ENCODE data around the gene MRI1. TPM values are rescaled to one million over a fixed set of nuclear protein-coding genes. Genes with fewer than 3 reads are reported as not detected.

MRI1 gene
- total and polyA plus RNA-seq, 2 experiments from 2014 or later: 16.5 to 39.7 TPM

DNA sequence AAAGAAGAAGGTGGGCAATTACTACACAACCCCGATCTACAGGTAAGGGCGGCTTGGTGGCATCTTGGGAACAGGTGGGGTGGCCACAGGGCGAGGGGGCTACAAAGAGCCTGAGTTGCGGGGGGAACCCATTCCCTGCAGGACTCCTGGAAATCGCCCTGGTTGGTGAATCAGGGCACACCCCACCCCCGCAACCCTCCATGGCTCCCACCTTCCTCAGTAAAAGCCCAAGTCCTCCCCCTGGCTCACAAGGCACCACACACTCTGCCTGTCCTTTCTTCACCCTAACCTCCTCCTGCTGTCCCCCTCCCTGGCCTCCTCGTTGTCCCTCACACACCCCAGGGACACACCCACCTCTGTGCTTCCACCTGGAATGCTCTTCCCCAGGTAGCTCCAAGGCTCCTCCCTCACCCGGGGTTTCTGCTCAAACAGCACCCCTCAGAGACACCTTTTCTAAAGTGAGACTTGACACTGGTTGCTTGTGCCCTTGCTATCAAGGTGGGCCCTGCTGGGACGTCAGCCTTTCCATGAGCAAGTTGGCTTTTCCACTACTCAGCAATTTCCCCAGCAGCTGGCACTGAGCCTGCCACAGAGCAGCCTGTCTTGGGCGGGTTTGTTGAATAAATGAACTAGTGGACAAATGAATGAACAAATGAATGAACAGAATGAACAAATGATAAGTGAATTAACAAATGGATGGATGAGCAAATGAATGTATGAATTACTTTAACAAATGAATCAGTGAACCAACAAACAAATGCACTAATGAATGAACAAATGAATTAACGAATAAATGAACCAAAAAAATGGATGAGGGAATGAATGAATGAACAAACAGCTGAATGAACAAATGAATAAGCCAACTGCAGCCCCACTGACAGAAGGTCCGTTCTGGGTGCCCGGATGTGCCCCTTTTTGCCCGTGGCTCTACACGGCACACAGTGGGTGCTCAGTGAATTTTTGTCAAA, 6.2 kb upstream of the MRI1 start:
- Histone ChIP-seq H3K9ac (no peak overlapping the region), H3K36me3 (ENCODE audit: low read depth) (peaks cover 34% of the 10 kb centered on the region; the same call in 1 of the 2 replicates), H3K79me2 (ENCODE audit: insufficient read depth) (peaks cover 4% of the 10 kb centered on the region; the same call in 1 of the 2 replicates), H3K9me3 (ENCODE audit: low read depth) (no peaks in the 10 kb centered on the region), H3K4me2 (ENCODE audit: unreplicated experiment) (no peak overlapping the region), H3K27me3 (replicated peaks; ENCODE audit: insufficient read depth) (no peaks in the 10 kb centered on the region), H4K20me1 (ENCODE audit: insufficient read depth) (no peaks in the 10 kb centered on the region), H3K9me2 (ENCODE audit: insufficient read depth) (no peaks in the 10 kb centered on the region), H3K27ac (no peak overlapping the region), H3K4me1 (ENCODE audit: insufficient read depth) (no peaks in the 10 kb centered on the region), H3F3A (ENCODE audit: insufficient read depth) (no peaks in the 10 kb centered on the region), H2AFZ (no peak overlapping the region), H3K4me3 (no peak overlapping the region)
- in situ Hi-C loops (cut with MboI): no loop called here
- TF ChIP-seq EZH2 (IDR thresholded peaks at IDR 0.05; ENCODE audit: insufficient read depth, poor library complexity, severe bottlenecking): no peak
- no peak for TF ChIP-seq EZH2phosphoT487 (IDR thresholded peaks at IDR 0.05; ENCODE audit: insufficient read depth, low read depth)
- 83 to 87% methylated on average over 15 of the region's 15 CpGs for WGBS, 2 experiments (ENCODE audit: low coverage in 1 of 2, low lambda C conversion rate in 2 of 2, missing lambda C conversion rate in 2 of 2)
- DNase-seq: no peak

DNA sequence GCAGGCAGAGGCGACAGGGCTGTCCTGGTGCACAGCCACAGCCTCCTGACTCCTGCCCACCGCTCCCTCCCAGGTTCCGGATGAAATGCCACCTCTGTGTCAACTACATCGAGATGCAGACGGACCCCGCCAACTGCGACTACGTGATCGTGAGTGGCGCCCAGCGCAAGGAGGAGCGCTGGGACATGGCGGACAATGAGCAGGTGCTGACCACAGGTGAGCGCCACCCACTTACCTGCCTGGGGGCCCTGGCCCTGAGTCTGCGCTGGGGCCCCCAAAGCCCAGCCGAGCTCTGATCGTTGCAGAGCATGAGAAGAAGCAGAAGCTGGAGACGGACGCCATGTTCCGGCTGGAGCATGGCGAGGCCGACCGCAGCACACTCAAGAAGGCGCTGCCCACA, 5.5 kb upstream of the MRI1 start:
- peaks cover 27% of the 10 kb centered on the region; the same call in 1 of the 2 replicates for H3K36me3 ChIP-seq (ENCODE audit: low read depth)
- in situ Hi-C loops (cut with MboI): no loop called here
- H3K4me2 ChIP-seq (ENCODE audit: unreplicated experiment): no peak overlapping the region
- no peak for TF ChIP-seq EZH2 (IDR thresholded peaks at IDR 0.05; ENCODE audit: insufficient read depth, poor library complexity, severe bottlenecking)
- no peak for TF ChIP-seq EZH2phosphoT487 (IDR thresholded peaks at IDR 0.05; ENCODE audit: insufficient read depth, low read depth)
- no peak overlapping the region for H3K9ac ChIP-seq
- no peaks in the 10 kb centered on the region for H3K27me3 ChIP-seq (replicated peaks; ENCODE audit: insufficient read depth)
- no peaks in the 10 kb centered on the region for H4K20me1 ChIP-seq (ENCODE audit: insufficient read depth)
- H3K4me1 ChIP-seq (ENCODE audit: insufficient read depth): no peaks in the 10 kb centered on the region
- no peak for DNase-seq
- 98 to 99% methylated on average over 24 of the region's 24 CpGs for WGBS, 2 experiments (ENCODE audit: low coverage in 1 of 2, low lambda C conversion rate in 2 of 2, missing lambda C conversion rate in 2 of 2)
- H3K9me2 ChIP-seq (ENCODE audit: insufficient read depth): no peaks in the 10 kb centered on the region
- H2AFZ ChIP-seq: no peak overlapping the region
- no peak overlapping the region for H3K27ac ChIP-seq
- no peaks in the 10 kb centered on the region for H3K9me3 ChIP-seq (ENCODE audit: low read depth)
- peaks cover 3% of the 10 kb centered on the region for H3K79me2 ChIP-seq (ENCODE audit: insufficient read depth)
- no peaks in the 10 kb centered on the region for H3F3A ChIP-seq (ENCODE audit: insufficient read depth)
- H3K4me3 ChIP-seq: no peak overlapping the region

DNA sequence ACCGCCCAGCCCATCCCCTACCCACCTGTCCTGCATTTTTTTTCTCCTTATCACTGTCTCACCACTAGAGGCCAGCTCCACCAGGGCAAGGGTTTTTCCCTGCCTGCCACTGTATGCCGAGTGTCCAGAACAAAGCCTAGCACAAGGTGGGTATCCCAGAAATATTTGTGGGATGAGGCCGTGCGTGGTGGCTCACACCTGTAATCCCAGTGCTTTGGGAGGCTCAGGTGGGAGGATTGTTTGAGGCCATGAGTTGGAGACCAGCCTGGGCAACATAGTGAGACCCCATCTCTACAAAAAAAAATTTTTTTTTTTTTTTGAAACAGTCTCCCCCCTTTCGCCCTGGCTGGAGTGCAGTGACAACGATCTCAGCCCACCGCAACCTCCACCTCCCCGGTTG, 2.9 kb upstream of the MRI1 start:
- WGBS, 2 experiments (ENCODE audit: low coverage in 1 of 2, low lambda C conversion rate in 2 of 2, missing lambda C conversion rate in 2 of 2): 85 to 86% methylated on average over 8 of the region's 8 CpGs
- H3K9ac ChIP-seq: no peak overlapping the region
- no peaks in the 10 kb centered on the region for H3K27me3 ChIP-seq (replicated peaks; ENCODE audit: insufficient read depth)
- H3K79me2 ChIP-seq (ENCODE audit: insufficient read depth): peaks cover 20% of the 10 kb centered on the region
- no peaks in the 10 kb centered on the region for H3F3A ChIP-seq (ENCODE audit: insufficient read depth)
- in situ Hi-C loops (cut with MboI): no loop called here
- H3K4me3 ChIP-seq: no peak overlapping the region
- no peak for DNase-seq
- 0 out of 2 replicates have a peak, but pooled peaks cover 5% of the 10 kb centered on the region for H3K4me1 ChIP-seq (ENCODE audit: insufficient read depth)
- no peaks in the 10 kb centered on the region for H4K20me1 ChIP-seq (ENCODE audit: insufficient read depth)
- no peaks in the 10 kb centered on the region for H3K9me3 ChIP-seq (ENCODE audit: low read depth)
- peaks cover 16% of the 10 kb centered on the region; the same call in 1 of the 2 replicates for H3K36me3 ChIP-seq (ENCODE audit: low read depth)
- no peak overlapping the region for H2AFZ ChIP-seq
- H3K4me2 ChIP-seq (ENCODE audit: unreplicated experiment): no peak overlapping the region
- no peak overlapping the region for H3K27ac ChIP-seq
- no peaks in the 10 kb centered on the region for H3K9me2 ChIP-seq (ENCODE audit: insufficient read depth)
- TF ChIP-seq EZH2 (IDR thresholded peaks at IDR 0.05; ENCODE audit: insufficient read depth, poor library complexity, severe bottlenecking) (no peak), EZH2phosphoT487 (IDR thresholded peaks at IDR 0.05; ENCODE audit: insufficient read depth, low read depth) (no peak)

DNA sequence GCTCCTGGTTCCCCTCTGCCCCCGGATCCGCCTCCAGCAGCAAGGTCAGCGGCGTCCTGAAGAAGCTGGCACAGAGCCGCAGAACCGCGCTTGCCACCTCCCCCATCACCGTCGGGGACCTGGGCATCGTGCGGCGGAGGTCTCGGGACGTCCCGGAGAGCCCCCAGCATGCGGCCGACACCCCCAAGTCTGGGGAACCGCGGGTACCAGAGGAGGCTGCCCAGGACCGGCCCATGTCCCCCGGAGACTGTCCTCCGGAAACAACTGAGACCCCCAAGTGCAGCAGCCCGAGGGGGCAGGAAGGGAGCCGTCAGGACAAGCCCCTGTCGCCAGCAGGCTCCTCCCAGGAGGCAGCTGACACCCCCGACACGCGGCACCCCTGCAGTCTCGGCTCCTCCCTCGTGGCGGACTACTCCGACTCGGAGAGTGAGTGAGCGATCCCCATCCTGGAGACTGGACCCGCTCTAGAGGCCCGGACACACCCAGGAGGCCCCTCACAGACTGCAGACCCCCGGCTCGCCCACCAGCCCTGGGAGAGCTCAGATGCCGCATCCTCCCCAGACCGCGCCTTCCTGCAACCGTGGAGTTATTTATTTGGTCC, 1.6 kb upstream of the MRI1 start:
- no peaks in the 10 kb centered on the region for H3K9me3 ChIP-seq (ENCODE audit: low read depth)
- no peak for DNase-seq
- peaks cover 16% of the 10 kb centered on the region; the same call in 1 of the 2 replicates for H3K36me3 ChIP-seq (ENCODE audit: low read depth)
- no peak overlapping the region for H3K9ac ChIP-seq
- H3K27me3 ChIP-seq (replicated peaks; ENCODE audit: insufficient read depth): no peaks in the 10 kb centered on the region
- peaks cover 20% of the 10 kb centered on the region for H3K79me2 ChIP-seq (ENCODE audit: insufficient read depth)
- no peak overlapping the region for H3K4me2 ChIP-seq (ENCODE audit: unreplicated experiment)
- H3K4me1 ChIP-seq (ENCODE audit: insufficient read depth): 0 out of 2 replicates have a peak, but pooled peaks cover 5% of the 10 kb centered on the region
- TF ChIP-seq EZH2phosphoT487 (IDR thresholded peaks at IDR 0.05; ENCODE audit: insufficient read depth, low read depth): no peak
- no peak for TF ChIP-seq EZH2 (IDR thresholded peaks at IDR 0.05; ENCODE audit: insufficient read depth, poor library complexity, severe bottlenecking)
- 88 to 89% methylated on average over 36 to 42 of the region's 42 CpGs for WGBS, 2 experiments (ENCODE audit: low coverage in 1 of 2, low lambda C conversion rate in 2 of 2, missing lambda C conversion rate in 2 of 2)
- H3K27ac ChIP-seq: no peak overlapping the region
- H4K20me1 ChIP-seq (ENCODE audit: insufficient read depth): no peaks in the 10 kb centered on the region
- in situ Hi-C loops (cut with MboI): no loop called here
- no peak overlapping the region for H3K4me3 ChIP-seq
- H3K9me2 ChIP-seq (ENCODE audit: insufficient read depth): no peaks in the 10 kb centered on the region
- H3F3A ChIP-seq (ENCODE audit: insufficient read depth): no peaks in the 10 kb centered on the region
- H2AFZ ChIP-seq: no peak overlapping the region

Measured in GM23248 (cell line).